ENCODE data around the gene ISG15.
"Not testable (repeated sequence)": the region's sequence is repeated elsewhere in the genome, so short reads cannot be mapped to it uniquely, and the experiment has no call there.

ISG15 gene

DNA sequence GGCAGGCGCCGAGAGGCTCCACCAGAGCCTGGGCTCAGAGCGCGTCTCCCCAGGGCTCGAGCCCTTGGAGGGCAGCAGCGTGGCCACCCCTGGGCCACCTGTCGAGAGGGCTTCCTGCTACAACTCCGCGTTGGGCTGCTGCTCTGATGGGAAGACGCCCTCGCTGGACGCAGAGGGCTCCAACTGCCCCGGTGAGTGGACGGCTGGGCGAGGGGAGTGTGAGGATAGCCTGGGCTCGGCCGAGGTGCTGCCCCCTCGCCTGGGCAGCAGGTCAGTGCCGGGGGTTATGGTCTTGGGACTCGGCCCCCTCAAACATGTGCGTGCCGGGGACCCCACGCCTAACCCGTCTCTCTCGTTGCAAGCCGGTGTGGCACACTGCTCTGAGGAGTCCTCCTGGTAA, 33.5 kb downstream of the ISG15 start:
- no peak for DNase-seq

DNA sequence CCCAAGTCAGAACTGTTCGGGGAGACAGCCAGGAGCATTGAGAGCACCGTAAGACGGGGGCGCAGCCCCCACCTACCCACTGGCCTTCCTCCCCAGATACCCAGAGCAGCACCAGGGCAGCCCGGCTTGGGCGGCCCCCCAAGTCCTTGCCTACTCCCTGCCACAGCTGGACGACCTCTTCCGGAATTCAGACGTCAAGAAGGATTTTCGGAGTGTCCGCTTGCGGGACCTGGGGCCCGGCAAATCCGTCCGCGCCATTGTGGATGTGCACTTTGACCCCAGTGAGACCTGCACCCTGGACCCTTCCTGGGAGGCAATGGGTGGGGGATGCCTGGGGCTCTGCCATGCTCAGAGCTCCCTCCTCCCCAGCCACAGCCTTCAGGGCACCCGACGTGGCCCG, 34.1 kb downstream of the ISG15 start:
- no peak for DNase-seq

DNA sequence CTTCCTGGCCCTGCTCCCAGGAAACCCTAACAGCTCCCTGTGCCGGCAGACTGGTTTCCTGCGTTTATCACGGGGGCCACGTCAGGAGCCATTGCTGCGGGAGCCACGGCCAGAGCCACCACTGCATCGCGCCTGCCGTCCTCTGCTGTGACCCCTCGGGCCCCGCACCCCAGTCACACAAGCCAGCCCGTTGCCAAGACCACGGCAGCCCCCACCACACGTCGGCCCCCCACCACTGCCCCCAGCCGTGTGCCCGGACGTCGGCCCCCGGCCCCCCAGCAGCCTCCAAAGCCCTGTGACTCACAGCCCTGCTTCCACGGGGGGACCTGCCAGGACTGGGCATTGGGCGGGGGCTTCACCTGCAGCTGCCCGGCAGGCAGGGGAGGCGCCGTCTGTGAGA, 34.7 kb downstream of the ISG15 start:
- DNase-seq: no peak

DNA sequence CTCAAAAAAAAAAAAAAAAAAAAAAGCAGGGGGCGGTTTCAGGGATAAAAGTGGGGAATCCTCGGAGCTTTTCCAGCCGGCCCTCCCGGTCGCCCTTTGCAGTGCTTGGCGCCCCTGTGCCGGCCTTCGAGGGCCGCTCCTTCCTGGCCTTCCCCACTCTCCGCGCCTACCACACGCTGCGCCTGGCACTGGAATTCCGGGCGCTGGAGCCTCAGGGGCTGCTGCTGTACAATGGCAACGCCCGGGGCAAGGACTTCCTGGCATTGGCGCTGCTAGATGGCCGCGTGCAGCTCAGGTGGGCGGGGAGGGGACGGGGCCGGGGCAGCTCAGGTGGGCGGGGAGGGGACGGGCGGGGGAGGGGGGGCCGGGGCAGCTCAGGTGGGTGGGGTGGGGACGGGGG, 35.5 kb downstream of the ISG15 start:
- DNase-seq: no peak

DNA sequence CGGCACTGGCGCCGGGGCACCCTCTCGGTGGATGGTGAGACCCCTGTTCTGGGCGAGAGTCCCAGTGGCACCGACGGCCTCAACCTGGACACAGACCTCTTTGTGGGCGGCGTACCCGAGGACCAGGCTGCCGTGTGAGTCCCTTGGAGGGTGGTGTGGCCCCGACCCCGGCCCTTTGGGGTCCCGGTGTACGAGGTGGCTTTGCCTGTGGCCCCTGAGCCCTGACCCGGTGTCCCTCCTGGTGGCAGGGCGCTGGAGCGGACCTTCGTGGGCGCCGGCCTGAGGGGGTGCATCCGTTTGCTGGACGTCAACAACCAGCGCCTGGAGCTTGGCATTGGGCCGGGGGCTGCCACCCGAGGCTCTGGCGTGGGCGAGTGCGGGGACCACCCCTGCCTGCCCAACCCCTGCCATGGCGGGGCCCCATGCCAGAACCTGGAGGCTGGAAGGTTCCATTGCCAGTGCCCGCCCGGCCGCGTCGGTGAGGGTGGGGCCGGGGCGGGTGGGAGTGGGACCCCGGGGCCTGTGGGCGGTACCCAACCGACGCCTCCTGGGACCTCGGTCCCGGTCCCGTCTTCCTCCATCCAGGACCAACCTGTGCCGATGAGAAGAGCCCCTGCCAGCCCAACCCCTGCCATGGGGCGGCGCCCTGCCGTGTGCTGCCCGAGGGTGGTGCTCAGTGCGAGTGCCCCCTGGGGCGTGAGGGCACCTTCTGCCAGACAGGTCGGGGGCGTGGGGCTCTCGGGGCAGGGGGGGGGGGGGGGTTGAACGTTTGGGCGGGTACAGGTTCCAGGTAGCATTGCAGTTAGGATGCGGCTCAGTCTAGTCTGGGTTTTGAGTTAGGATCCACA, 36.2 kb downstream of the ISG15 start:
- no peak for DNase-seq

DNA sequence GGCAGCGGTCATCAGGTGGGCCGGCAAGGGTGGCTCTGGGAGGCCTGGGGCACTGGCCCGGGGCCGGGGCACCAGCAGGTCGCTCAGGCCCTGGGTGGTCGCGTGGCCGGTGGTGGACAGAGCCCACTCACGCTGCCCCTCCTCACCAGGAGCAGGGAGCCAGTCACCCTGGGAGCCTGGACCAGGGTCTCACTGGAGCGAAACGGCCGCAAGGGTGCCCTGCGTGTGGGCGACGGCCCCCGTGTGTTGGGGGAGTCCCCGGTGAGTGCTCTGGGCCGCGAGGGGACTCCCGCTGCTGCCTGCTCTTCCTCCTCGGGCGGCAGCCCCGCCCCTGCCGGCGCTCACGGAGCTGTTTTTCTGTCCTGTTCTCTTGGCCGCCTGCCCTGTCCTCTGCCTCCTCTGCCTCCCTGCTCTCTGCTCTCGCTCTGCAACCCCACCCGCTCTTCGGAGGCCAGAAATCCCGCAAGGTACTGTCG, 37.3 kb downstream of the ISG15 start:
- no peak for DNase-seq

DNA sequence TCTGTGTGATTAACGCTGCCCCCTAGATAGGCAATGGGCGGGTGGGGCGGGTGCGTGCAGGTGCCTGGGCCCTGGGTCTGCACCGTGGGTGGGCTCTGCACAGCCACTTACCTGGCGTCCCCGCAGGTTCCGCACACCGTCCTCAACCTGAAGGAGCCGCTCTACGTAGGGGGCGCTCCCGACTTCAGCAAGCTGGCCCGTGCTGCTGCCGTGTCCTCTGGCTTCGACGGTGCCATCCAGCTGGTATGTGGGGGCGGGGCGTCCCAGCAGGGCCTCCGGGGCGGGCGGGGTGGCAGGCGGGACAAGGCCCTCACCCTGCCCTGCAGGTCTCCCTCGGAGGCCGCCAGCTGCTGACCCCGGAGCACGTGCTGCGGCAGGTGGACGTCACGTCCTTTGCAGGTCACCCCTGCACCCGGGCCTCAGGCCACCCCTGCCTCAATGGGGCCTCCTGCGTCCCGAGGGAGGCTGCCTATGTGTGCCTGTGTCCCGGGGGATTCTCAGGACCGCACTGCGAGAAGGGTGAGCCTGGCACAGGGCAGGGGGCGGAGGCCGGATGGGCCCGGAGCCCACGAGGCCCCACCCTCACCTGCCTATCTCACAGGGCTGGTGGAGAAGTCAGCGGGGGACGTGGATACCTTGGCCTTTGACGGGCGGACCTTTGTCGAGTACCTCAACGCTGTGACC, 38.0 kb downstream of the ISG15 start:
- no peak for DNase-seq

DNA sequence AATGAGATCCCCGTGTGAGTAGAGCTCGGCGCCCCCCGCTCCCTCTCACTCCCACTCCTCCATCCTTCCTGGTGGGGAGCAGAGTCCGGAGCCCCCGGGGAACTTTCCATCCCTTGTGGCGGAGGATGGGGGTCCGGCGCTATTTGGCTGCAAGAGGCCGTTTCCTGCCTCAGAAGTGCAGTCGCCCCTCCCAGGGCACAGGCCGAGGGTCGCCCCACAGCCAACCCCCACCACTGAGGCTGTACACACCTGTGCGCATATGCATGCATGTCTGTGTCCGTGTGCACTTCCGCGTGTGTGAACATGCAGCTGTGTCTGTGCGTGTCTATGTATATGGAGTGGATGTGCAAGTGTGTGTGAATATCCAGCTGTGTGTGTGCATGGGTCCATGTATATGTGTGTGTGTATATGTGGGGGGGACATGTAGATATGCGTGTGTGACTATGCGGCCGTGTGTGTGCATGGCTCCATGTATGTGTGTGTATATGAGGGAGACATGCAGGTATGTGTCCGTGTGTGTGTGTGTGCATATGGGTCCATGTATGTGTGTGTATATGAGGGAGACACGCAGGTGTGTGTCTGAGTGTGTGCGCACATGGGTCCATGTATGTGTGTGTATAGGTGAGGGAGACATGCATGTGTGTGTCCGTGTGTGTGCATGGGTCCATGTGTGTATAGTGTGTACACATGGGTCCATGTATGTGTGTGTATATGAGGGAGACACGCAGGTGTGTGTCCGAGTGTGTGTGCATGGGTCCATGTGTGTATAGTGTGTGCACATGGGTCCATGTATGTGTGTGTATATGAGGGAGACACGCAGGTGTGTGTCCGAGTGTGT, 38.9 kb downstream of the ISG15 start:
- no peak for DNase-seq

DNA sequence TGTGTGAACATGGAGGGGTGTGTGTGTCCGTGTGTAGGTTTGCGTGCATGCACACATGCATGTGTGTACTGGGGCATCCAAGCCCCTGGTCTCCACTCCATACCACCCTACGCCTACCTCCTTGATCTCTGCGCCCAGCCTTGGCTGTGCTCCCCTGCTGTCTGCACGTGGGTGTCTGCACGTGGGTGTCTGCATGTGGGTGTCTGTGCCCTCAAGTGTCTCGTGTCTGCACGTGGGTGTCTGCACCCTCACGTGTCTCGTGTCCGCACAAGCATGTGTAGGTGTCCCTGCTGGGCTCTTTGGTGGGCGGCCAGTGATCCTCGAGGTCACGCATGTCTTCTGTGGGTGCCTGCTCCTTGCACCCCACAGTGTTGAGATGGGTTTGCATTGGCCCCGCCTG, 39.7 kb downstream of the ISG15 start:
- DNase-seq: no peak

DNA sequence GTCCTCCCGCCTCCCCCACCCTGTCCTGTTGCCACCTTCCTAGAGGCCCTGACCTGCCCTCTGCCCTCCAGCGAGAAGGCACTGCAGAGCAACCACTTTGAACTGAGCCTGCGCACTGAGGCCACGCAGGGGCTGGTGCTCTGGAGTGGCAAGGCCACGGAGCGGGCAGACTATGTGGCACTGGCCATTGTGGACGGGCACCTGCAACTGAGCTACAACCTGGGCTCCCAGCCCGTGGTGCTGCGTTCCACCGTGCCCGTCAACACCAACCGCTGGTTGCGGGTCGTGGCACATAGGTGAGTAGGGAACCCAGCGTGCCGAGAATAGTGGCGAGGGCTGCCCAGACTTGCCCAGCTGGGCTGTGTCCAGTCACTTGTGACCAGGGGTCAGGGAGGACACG, 40.4 kb downstream of the ISG15 start:
- DNase-seq: no peak

DNA sequence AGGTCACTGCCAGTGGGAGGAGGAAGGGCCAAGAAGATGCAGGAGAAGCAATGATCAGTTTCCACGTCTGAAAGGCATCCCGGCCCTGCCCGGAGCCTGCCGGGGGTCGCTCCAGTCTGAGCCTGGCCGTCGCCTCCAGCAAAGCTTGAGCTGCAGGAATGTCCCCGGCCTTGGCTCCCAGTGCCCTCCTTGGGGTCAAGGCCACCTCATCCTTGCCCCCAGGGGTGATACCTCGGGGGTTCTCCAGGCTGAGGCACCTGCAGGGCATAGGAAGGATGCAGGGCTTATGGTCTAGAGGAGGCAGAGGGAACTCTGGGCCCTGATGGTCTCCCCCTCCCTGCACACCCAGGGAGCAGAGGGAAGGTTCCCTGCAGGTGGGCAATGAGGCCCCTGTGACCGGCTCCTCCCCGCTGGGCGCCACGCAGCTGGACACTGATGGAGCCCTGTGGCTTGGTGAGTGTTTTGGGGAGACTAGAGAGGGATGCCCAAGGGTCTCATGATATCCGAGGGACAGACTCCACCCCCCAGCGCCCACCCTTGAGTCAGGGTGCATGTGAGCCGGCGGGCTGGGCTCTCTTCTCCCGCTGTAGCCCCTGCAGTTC, 40.9 kb downstream of the ISG15 start:
- DNase-seq: no peak

DNA sequence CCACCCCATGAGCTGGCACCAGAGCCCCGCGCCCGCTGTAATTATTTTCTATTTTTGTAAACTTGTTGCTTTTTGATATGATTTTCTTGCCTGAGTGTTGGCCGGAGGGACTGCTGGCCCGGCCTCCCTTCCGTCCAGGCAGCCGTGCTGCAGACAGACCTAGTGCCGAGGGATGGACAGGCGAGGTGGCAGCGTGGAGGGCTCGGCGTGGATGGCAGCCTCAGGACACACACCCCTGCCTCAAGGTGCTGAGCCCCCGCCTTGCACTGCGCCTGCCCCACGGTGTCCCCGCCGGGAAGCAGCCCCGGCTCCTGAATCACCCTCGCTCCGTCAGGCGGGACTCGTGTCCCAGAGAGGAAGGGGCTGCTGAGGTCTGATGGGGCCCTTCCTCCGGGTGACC, 41.7 kb downstream of the ISG15 start:
- no peak for DNase-seq

DNA sequence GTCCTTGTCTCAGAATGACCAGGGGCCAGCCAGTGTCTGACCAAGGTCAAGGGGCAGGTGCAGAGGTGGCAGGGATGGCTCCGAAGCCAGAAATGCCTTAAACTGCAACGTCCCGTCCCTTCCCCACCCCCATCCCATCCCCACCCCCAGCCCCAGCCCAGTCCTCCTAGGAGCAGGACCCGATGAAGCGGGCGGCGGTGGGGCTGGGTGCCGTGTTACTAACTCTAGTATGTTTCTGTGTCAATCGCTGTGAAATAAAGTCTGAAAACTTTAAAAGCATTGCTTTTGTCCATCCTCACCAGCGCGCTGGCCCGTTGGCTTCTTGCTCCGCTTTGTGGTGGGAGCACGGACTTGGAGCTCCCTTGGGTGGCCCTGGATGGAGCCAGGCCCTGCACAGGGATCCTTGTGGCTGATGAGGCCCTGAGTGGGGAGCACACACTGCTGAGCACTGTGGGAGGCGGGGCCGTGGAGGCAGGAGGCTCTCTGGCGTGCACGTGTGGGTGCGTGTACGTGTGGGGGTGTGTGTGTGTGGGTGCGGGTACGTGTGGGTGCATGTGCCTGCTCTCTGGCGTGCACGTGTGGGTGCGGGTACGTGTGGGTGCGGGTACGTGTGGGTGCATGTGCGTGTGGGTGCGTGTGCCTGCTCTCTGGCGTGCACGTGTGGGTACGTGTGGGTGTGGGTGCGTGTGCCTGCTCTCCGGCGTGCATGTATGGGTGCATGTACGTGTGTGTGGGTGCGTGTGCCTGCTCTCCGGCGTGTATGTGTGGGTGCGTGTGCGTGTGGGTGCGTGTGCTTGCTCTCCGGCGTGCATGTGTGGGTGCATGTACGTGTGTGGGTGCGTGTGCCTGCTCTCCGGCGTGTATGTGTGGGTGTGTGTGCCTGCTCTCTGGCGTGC, 42.8 kb downstream of the ISG15 start:
- DNase-seq: no peak

DNA sequence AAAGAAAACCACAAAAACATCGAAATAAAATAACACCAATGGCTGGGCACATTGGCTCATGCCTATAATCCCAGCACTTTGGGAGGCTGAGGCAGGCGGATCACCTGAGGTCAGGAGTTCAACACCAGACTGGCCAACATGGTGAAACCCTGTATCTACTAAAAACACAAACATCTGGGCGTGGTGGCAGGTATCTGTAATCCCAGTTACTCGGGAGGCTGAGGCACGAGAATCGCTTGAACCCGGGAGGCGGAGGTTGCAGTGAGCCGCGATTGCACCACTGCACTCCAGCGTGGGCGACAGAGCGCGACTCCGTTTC, 44.4 kb downstream of the ISG15 start:
- DNase-seq: not testable (repeated sequence)

DNA sequence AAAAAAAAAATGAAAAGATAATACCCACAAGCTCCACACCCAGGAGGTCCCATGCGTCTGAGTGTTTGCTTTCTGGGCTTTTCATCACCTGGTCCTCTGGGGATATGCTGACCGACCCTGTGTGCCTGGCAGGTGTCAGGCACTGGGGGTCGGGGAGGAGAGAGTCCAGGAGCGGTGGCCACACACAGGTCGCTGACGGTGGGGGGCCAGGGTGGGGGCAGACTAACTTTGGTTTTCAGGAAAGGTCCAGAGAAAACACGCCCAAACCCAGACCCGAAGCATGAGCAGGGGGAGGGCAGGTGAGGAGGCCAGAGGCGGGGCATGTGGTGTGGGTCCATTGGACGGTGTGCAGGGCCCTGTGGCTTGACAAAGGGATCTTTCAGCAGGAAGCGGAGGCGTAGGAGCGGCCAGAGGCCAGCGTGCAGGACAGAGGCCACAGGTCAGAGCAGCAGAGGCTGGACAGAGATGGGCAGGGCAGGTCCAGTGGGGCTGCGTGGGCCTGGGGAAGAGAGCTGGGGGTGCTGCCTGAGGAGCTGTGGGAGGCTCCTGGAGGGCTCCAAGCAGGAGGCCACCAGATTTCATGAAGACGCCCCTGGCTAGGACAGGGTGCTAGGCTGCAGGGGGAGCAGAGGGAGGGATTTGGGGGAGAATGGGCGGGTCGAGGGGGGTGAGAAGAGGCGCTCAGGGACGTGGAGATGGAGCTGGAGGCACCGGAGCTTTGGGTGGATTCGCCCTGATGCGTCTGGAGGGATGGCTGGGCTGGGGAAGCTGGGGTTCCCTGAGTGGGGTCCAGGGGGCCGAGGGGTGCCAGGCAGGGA, 45.0 kb downstream of the ISG15 start:
- no peak for DNase-seq

DNA sequence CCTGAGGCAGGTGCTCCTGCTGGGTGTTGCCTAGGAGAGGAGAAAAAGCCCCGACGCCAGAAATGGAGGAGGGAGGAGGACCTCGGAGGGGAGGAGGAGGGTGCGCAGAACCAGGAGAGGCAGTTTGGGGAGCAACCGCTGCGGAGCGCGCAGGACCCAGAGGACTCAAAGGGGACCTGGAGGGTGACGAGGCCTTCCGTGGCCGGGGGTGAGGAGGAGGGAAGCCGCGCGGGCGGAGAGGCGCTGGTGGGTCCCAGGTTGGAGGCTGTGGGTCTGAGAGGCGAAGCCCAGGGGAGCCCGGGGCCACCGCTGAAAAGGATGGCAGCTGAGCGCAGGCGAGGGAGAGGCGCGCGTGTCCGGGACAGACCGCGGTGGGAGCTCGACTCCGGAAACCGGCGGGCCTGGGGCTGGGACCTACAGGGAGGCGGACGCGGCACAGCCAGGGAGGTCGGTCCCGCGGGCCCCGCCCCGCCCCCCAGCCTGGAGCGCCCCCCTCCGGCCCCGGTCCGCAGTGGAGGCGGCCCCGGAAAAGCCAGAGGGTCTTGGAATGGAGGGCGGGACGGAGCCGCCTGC, 45.7 kb downstream of the ISG15 start:
- DNase-seq: no peak

DNA sequence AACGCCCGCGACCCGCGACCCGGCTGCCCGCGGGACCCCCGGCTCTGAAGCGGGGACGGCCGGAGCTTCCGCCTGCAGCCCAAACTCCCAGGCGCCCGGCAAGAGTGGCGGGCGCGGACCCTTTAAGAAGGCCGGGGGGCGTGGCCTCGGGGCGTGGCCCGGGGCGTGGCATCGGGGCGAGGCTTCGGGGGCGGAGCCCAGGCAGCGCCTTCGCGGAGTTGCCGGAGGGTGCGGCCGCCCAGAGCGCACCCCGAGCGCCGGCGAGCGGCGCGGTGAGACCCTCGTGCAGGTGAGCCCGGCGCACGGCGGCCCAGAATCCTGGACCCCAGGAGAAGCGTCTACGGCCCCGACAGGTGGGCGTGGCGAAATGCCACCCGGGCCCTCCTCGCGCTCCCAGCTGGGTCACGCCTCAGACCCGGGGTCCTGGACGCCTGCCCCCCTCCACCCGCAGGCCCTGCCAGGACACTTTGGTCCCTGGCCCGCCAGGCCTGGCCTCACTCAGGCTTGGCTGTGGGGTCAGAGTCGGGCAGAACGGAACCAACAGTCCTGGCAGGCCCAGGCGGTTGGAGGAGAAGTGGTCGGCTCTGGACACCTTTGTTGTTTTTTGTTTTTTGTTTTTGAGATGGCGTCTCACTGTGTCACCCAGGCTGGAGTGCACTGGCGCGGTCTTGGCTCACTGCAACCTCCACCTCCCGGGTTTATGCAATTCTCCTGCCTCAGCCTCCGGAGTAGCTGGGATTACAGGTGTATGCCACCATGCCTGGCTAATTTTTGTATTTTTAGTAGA, 46.4 kb downstream of the ISG15 start:
- DNase-seq: peak; percentile 75

DNA sequence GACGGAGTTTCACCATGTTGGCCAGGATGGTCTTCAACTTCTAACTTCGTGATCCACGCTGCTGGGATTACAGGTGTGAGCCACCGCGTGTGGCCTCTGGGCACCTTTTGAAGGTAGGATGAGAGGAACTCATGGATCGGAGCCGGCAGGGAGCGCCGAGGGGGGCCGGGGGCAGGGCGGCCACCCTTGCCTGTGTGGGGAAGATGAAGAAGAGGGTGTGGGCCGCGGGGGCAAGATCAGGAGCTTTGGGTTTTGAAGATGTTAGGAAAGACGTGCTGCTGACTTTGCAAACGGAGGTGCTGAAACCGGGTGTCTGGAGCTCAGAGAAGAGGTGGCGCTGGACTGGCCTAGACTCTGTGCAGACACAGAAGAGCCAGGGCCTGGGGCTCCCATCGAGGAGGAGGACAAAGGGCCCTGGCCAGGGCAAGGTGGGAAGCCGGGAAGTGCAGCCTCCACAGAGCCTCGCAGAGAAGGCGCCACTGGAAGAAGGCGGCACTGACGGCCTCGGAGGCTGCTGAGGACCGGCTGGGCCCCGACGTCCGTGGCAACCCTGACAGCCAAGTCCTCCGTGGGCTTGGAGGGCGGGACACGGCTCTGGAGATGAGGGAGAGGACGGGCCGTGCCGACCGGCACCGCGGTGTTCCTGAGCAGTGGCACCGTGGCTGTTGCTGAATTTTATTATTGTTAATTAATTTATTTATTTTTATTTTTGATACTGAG, 47.1 kb downstream of the ISG15 start:
- no peak for DNase-seq

DNA sequence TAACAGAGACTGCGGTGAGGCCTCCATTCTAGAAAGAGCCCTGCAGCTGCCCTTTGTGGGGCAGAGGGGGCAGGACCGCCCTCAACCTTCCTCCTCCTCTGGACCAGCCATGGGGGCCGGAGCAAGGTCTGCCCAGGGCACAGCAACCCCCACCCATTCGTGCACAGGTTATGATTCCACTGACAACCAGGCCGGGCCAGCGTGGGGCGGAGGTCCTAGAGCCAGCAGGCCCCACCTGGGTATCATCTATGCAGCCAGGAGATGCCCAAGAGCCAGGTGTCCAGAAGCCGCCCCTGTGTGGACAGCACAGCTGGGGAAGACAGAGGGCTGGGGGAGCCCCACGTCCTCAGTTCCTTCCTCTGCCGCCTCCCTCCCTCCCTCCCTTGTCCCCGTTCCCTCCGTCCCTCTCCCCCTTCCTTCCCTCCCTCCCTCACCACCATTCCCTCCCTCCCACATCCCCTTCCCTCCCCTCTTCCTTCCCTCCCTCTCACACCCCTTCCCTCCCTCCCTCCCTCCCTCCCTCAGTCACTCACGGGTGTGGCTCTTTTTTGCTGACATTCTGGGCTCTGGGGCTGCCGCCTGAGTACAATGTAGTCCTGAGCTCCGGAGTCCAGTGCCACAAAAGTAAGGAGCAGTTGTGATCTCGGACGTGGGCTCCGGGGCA, 48.5 kb downstream of the ISG15 start:
- no peak for DNase-seq

Measured in left hindlimb (tissue), 1 donor.